NCI-H1930 (cell line): Measurements from ENCODE around the gene TMTC1.
A peak's percentile ranks its signal among the peaks of the same experiment; 100 is the strongest.

ENCODE experiments used
- DNase-seq, 2 experiments: peaks; one replicate each; lab custom pipeline; 2025; lab: John Stamatoyannopoulos, UW

The TMTC1 gene

DNA sequence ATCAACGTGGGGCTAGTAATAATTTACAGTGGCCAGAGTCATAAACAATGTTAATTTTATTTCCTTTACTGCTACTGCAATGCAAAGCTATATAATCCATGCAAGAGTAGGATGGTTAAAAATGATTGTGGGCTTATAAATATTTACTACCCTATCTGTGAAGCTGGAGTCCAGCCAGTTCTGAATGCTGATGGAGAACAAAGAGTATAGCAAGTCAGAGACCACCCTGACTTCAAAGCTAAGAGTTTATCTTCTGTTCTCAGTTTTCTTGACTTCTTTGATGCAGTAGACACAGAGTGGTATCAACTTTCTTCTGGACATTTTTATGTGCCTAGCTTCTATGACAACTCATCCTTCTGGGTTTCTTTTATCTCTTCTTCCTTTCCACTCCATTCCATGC is 252.3 kb downstream of the TMTC1 start:
- DNase-seq = no peak

DNA sequence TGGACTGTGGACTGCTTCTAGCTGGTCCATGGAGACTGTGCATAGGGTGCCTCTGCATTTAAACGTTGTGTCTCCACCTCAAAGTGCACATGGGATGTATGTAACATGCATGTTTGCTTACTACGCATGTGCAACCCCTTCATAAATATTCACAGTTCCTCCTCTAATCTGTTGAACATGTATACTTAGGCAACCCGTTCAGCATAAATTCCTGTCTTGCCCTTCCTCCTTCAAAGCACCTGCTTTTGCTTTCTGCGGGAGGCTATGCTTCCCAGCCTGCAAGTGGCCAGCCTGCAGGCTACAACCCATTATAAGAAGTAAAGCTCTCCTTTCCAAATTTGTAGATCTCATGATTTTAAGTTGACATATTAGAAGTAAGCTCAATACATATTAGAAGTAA is 253.3 kb downstream of the TMTC1 start:
- DNase-seq = no peak

GRCh38 chr12:29528161-29528560 is 255.6 kb downstream of the TMTC1 start:
- no peak for DNase-seq

DNA sequence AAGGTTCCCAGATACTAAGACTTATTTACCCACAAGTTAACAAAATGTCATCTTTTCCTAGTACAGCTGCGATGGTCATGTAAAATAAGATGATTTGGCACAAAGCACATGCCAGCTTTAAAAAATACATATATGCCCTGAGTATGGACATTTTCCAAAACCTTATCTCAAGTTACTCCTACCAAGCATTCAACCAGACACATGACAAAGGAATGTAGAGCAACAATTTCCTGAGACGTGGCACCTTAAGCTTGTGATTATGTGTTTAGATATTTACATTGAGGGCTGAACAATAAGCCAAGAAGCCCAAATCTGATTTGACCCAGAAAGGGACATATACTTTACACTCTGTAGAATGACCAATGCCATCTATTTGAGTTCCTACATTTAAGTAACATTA is 261.8 kb downstream of the TMTC1 start:
- no peak for DNase-seq

DNA sequence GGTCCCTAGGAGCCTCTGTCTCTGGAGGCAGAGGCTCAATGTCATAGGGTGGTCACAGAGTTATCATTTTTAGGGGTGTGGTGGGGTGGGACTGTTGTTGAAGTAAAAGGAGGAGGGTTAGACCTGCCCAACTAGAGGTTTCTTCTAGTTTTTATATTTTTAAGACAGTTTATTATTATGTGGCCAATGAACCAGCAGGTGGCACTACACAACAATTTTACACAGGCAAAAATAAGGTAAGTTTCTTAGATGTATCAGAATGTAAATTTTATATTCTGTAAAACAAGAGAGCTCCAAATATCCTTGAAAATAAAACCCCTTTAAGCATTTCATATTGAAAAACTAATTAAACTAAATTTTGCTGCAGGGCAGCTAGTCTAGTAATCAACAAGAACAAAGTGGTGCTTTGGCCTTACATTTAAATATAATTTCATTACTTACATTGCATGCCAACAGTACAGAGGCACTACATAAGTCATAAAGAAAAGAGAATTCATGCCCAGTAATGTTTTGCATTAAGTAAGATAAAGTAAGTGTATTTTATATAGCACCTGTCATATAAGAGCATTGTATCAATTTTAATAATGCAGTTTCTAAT is 264.1 kb downstream of the TMTC1 start:
- DNase-seq = no peak

DNA sequence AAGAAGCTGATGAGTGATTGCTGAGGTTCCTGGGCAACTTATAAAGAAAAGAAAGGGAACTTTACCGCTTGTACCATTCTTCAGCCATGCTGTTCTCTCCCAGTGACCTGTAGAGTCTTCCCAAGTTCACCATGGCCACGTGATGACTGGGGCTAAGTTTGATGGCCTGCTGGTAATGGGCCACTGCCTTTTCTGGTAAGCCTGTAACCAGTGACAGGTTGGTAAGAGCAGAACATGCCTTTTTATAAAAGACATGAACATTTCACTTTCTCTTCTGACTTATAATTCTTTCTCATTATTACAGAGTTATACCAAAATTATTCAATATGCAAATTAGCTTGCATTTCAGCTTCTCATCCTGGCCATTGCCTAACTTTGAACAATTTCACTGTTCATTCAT is 265.3 kb downstream of the TMTC1 start:
- no peak for DNase-seq

DNA sequence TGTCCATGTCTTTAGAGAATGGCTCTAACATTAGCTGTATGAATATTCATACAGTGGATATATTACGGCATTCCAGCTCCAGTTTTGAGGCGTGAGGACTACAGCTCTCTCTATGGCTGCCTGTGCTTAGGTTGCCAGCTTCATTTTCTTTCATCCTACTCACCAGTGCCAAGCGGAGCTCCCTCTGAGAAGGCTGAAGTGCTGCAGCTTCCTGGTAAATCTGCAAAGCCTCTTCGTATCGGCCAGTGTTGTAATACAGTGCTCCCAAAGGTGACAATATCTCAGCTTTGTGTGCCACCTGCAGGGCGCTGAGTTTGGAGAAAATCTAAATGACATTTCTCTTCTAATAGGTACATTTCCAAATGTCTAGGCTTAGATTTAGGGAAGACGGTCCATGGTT is 266.5 kb downstream of the TMTC1 start:
- DNase-seq = peak in 1 of 2 experiments; percentile 15

DNA sequence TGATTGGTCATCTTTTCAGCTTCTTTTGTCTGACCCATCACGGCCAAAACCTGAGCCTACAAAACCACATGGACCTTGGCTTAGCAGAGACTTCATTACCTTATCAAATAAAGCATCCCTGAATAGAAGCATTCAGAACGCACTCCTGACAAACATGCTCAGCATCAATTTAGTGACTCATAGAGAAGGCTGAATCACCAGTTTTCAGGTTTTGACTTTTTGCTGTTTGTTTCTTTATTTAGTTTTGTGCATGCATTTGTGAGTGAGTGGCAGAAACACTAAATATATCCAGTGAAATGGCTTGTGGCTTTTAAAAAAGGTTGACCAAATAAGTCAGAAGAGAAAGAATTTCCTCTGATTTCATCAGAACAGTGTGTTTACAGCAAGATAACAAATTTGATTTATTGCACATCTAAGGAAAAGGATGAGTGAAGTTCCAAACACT is 267.3 kb downstream of the TMTC1 start:
- peak in 1 of 2 experiments; percentile 36 for DNase-seq

- no peak for DNase-seq
These were observed 273.1 kb downstream of the TMTC1 start for GRCh38 chr12:29510591-29511185.

DNA sequence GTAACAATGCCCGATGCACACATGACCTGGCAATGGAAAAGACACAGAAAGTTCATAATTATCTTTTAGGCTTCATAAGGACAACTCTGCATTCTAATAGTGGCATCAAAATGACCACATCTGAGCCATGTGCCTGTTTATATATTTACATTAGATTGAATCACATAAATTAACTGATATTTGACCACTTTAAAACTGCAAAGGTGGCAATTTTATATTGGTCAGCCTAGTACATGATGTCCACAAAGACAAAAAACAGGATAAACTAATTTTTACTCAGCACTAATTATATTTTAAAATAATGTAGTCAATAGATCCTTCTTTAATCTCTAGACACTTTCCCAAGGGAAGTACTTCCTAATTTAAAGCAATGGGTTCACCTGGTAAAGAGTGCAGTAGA is 274.2 kb downstream of the TMTC1 start:
- DNase-seq = no peak

- DNase-seq = no peak
These were observed 274.8 kb downstream of the TMTC1 start for GRCh38 chr12:29508949-29509348.

DNA sequence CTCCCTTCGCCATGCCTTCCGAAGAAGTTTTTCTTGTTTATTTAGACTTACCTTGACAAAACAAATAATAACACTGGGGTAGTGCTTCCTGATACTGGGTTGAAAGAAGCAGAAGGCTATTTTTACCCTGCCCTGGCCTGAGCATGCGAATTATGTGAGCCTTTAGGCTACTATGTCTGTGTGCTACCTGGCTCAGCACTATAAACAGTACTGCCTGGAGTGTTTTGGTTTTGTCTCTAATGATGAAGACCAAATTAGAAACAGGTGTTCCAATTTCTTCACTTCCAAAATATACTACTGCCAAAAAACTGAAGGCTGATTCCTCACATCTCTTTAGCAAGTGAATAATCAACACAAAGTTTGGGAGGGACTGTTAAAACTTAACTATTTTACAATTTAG is 278.6 kb downstream of the TMTC1 start:
- DNase-seq = no peak

GRCh38 chr12:29503283-29503682 is 280.5 kb downstream of the TMTC1 start:
- no peak for DNase-seq

- DNase-seq = no peak
These were observed 284.5 kb downstream of the TMTC1 start for GRCh38 chr12:29499235-29499634.

DNA sequence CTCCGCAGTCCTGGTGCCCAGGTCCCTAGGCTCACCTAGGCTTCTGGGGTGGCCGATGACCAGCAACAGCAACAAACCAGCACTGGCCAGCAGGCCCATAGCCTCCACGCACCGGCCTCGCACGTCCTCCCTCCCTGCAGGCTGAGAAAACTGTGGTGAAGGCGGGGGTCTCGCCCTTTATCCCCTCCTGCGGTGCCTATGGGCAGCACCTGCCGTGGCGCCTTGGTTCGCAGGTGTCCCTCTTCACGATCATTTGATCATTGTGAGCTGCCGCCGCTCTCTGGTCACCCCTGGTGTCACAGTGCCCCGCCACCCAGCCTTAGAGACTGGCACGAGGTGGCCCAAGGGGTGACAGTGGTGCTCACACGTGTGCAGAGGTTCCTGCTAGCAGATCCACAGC is 286.2 kb downstream of the TMTC1 start, which contains the start of gene OVCH1:
TSS of gene OVCH1 (minus strand) at position 99 of the 400 bp plus-strand sequence. CDS start at position 99, 0 bp downstream.
- DNase-seq = no peak

DNA sequence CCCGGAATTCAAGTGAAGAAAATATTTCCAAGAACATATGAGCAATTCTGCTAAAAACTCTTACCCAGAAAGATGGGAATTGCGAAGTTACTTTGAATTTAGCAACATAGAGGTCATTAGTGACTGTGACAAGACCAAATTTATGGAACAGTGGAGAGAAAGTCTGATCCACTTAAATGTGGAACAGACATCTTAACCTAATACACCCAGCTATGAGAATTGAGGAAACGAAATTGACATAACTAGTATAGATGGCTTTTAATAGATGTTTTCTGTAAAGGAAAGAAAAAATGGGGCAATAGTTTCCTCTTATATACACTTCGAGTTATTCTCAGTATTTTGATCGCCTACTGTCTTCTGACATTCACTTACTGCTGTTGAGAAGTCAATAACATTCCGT is 290.9 kb downstream of the TMTC1 start:
- no peak for DNase-seq

- no peak for DNase-seq
These were observed 296.8 kb downstream of the TMTC1 start for GRCh38 chr12:29486972-29487371.

GRCh38 chr12:29463198-29463597 is 320.5 kb downstream of the TMTC1 start:
- no peak for DNase-seq

- no peak for DNase-seq
These were observed 323.7 kb downstream of the TMTC1 start for GRCh38 chr12:29460082-29460481.

DNA sequence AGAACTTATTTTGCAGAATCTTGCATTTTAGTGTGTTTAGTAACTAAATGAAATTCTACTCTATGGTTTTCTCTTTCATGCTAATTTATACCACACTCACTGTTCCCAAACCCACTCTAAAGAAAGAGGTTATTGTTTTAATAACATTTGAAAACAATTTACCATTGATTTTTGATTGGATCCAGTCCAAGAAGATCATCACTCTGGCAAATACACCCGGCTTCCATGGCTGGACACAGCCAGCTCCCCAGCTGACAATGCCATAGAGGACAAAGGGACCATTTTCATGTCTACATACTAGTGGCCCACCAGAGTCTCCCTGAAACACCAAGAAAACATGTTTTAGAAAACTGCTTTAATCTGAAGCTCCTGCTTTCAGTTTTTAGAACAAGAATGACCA is 328.7 kb downstream of the TMTC1 start:
- peak in 1 of 2 experiments; percentile 19 for DNase-seq

DNA sequence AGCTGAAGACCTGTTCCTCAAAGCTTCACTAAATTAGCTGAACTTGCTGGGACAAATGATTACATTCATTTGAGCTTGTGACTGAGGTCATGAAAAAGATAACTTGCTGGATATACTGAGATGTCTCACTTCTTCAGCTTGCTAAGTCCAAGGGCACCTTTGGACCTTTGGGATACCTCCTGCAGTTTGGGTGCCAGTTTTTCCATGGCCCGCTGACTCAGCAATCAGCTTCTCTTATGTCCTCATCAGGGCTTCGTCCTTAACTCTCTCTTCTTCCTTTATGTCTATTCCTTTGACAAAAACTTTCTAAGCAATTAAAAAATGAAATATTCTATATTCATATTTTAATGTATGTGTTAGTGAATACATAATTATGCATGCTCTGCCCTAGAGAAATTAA is 331.9 kb downstream of the TMTC1 start:
- no peak for DNase-seq
